UCSD-AML1 (cell line): ENCODE data around the gene RAB3IL1.
A peak's percentile ranks its signal among the peaks of the same experiment; 100 is the strongest.

Experiments used
- DNase-seq: peaks from one replicate; lab custom pipeline; 2025; ENCODE audit not compliant: unreplicated experiment; lab: John Stamatoyannopoulos, UW

Gene RAB3IL1

GRCh38 chr11:61919705-61920631 lies 2.6 kb upstream of the RAB3IL1 start:
- no peak for DNase-seq

GRCh38 chr11:61918938-61919704 lies 1.8 kb upstream of the RAB3IL1 start:
- no peak for DNase-seq

GRCh38 chr11:61918251-61918937 lies 1.0 kb upstream of the RAB3IL1 start:
- DNase-seq, result no peak

- DNase-seq, result no peak
Measured at GRCh38 chr11:61916737-61917333, 531 bp downstream of the RAB3IL1 start.

GRCh38 chr11:61914471-61915171 lies 2.7 kb downstream of the RAB3IL1 start:
- DNase-seq, result no peak

GRCh38 chr11:61913699-61914395 lies 3.5 kb downstream of the RAB3IL1 start:
- DNase-seq, result no peak

GRCh38 chr11:61912991-61913698 lies 4.2 kb downstream of the RAB3IL1 start:
- DNase-seq, result no peak

GRCh38 chr11:61912530-61912898 lies 4.9 kb downstream of the RAB3IL1 start:
- peak; percentile 47 for DNase-seq

- DNase-seq, result peak; percentile 42
Measured at GRCh38 chr11:61911701-61912529, 5.5 kb downstream of the RAB3IL1 start.

GRCh38 chr11:61911128-61911700 lies 6.2 kb downstream of the RAB3IL1 start:
- DNase-seq, result no peak

- no peak for DNase-seq
Measured at GRCh38 chr11:61910187-61911127, 6.9 kb downstream of the RAB3IL1 start.

GRCh38 chr11:61908730-61909316 lies 8.5 kb downstream of the RAB3IL1 start:
- peak; percentile 41 for DNase-seq

GRCh38 chr11:61907871-61908729 lies 9.3 kb downstream of the RAB3IL1 start:
- no peak for DNase-seq

- DNase-seq, result no peak
Measured at GRCh38 chr11:61907282-61907681, 10.1 kb downstream of the RAB3IL1 start.

- no peak for DNase-seq
Measured at GRCh38 chr11:61906522-61906909, 10.8 kb downstream of the RAB3IL1 start.
